Renal cortical epithelial cell (primary cell): ENCODE data around the gene SELPLG. TPM values are rescaled to one million over a fixed set of nuclear protein-coding genes. Genes with fewer than 3 reads are reported as not detected.
A peak's percentile ranks its signal among the peaks of the same experiment; 100 is the strongest.
"Not testable (repeated sequence)": the region's sequence is repeated elsewhere in the genome, so short reads cannot be mapped to it uniquely, and the experiment has no call there.

Source experiments
- DNase-seq: peaks from one replicate; pipeline ENCODE4 v3.0.0-alpha.2; 2011; ENCODE audit warnings: low read depth
- total RNA-seq: library from RNA; depleted of rRNA; stranded (reverse); fragments of >200 nt; gene quantifications from 2 replicates; pipeline ENCODE4 v1.2.3, GENCODE V29; 2014

Gene SELPLG
- total RNA-seq, 1 donor from 2014 or later = 2.3 TPM

DNA sequence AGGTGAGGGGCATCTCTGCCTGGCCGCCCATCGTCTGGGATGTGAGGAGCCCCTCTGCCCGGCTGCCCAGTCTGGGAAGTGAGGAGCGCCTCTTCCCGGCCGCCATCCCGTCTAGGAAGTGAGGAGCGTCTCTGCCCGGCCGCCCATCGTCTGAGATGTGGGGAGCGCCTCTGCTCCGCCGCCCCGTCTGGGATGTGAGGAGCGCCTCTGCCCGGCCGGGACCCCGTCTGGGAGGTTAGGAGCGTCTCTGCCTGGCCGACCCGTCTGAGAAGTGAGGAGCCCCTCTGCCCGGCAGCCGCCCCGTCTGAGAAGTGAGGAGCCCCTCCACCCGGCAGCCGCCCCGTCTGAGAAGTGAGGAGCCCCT, 22.1 kb upstream of the SELPLG start:
- not testable (repeated sequence) for DNase-seq

DNA sequence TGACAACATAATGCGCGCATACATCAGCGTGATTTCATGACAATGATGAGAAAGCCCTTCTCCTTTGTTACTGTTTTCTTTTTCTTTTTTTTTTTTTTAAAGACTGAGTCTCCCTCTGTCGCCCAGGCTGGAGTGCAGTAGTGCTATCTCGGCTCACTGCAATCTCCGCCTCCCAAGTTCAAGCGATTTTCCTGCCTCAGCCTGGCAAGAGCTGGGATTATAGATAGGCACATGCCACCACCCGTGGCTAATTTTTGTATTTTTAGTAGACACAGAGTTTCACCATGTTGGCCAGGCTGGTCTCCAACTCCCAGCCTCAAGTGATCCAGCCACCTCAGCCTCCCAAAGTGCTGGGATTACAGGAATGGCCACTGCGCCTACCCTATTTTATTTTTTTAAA, 20.9 kb upstream of the SELPLG start:
- not testable (repeated sequence) for DNase-seq

DNA sequence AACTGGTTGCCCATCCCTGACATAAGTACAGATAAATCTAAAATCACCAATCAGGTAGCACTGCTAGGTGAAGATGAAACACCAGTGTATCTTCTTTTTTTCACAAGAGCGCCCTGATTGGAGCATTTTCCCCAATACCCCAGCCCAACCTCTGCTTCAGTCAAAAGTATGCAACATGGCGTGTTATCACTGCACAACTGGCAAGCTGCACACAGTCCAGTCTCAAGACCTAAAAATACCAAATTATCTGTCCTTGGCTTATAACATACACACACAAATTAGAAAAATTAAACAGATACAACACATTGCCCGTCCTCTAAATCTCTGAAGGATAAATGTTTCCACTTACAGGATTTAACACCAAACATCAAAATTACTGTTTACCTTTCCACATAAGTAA, 20.2 kb upstream of the SELPLG start:
- no peak for DNase-seq

DNA sequence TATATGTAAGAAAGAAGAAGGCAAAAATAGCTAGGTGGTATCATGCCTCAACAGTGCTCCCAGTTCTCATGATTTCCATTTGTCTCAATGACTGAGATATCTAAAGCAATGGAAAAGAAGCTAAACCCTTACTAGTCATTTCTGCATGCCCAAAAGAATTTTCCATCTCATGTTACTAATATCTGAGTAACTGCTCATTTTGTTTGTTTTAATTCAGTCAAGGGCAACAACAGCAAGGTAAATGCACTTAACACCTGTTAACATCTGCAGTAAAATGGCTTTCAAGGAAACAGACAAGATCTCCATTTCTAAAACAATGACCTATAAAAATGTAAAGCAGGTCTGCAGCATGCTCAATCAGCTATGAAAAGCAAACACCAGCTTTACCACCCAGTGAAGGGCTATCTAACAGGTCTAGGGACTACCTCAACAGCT, 19.4 kb upstream of the SELPLG start:
- peak; percentile 30 for DNase-seq

DNA sequence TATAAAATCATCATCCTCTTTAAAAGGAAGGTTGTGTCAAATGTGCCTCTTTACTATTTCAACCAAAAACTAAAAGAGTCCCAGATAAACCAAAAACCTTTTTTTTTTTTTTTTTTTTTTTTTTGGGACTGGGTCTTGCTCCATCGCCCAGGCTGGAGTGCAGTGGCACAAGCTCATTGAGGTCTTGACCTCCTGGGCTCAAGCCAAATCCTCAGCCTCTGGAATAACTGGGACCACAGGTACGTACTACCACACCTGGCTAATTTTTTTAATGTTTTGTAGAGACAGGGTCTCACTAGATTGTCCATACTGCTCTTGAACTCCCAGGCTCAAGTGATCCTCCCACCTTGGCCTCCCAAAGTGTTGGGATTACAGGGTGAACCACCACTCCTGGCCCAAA, 16.4 kb upstream of the SELPLG start:
- DNase-seq = no peak

DNA sequence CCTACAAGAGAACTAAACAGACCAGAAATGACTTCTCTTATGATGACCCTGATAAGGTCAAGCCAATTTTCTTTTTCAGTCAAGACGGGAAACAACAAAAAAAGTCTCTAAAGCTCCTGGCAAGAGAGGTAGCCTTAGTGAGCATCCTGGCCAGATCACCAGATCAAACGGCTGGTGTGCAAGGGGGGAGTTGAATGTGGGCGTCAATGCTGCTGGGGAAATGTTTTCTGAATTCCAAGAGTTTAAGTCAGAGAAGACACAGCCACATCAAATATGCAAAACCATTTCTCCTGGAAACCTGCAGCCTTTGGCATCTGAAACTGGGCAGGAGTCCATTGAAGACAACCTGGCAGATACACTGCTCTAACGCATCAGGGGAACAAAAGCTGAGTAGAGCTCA, 16.0 kb upstream of the SELPLG start:
- peak; percentile 91 for DNase-seq

DNA sequence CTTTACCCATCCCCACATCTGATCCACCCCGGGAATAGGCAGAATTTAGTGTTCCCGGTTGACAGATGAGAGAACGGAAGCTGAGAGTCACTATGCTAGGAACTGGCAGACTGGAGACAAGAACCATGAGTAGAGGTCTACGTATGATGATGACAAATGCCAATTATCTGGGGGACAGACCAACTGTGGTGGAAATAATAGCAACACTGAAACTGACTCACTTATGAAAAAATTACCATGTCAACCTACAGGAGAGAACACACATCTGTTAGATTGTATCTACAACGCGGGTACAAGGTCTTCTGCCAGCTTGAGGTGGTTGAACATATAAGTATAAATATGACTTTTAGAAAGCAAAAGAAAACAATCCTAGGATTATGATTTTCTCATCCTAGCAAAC, 15.4 kb upstream of the SELPLG start:
- no peak for DNase-seq

DNA sequence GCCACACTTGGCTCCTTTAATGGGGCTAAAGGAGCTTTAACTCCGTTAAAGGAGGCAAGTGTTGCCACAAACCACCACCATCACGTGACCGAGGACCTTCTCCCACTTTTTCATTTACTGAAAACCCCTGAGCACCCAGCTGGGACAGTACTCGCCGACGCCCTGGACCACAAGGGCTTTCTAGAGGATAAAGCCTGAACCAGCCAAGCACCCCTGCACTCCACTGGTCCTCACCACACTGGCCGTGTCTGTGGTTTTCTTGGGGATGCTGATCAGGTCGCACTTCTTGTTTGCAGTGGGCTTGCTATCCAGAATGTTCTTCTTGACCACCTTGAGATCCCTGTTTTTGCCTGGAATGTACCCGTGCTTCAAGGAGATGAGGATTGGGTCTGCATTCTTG, 14.7 kb upstream of the SELPLG start:
- DNase-seq = no peak

DNA sequence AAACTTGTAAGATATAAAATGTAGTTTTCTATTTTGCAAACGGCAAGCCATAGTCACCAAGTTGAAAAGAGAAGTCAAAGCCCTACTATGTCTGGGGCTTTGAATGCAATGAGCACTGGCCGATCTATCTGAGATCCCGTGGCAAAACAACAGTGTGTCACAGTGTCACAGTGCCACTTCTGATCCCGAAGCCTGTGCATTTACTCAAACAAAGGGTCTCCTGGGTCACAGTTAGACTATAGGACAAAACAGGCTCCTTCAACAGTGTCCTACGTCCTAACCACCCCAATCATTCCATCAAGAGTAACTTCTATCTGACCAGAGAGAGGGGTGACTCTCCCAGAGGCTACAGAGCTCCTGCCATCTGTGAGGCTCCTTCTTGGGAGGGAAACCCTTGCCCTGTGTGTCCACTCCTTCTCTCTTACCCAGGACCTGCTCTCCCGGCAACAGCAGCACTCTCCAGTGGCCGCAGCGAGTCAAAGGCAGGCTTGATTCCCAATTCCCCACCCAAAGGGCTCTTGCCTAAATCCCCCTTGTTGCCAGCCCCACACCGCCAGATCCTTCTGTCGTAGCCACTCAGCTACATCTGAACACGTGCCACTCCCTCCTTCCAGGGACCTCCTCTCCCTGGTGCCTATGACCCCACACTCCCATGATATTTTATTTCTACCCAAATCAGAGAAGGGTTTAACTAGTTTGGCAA, 14.0 kb upstream of the SELPLG start:
- no peak for DNase-seq

DNA sequence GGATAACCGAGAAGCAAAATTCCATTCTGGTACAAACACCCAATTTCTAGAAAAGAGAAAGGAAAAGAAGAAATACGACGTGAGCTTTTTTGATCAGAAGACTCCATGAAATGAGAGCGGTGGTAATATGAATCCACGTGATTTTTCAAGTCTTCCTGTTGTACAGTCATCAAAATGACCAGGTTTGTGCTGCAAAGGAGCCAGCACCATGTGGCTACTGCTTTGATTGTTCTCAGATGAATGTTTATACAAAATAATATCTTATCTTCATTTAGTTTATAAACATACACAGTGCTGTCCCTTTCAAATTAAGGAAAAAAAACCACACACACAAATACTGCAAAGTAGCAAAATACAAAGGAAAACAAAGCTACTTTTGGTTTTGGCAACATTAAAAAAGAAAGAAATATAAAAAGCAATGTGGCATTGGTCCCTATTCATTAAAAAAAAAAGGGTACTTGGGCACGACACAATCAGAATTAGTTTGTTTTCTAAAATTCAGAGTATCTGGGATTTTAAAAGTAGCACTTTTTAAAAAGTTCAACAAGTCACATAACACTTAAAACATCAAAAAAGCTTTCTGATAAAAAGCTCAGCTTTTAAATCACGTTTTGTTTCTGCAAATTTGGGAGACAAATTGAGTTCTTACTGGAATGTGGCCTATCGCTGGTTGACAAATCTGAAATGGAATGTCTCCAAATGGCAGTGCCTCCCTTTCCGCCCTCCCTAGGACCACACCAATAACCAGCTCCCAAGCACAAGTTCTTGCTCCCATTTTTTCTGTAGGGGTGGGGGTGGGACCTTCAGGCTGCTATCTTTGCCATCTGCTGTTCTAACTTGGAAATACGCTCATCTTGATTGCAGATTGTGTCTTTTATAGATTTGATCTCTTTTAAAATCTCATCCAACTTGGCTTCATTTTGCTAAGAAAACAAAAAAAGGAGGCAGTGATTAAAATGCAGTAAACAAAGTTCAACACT, 13.2 kb upstream of the SELPLG start:
- DNase-seq = no peak

DNA sequence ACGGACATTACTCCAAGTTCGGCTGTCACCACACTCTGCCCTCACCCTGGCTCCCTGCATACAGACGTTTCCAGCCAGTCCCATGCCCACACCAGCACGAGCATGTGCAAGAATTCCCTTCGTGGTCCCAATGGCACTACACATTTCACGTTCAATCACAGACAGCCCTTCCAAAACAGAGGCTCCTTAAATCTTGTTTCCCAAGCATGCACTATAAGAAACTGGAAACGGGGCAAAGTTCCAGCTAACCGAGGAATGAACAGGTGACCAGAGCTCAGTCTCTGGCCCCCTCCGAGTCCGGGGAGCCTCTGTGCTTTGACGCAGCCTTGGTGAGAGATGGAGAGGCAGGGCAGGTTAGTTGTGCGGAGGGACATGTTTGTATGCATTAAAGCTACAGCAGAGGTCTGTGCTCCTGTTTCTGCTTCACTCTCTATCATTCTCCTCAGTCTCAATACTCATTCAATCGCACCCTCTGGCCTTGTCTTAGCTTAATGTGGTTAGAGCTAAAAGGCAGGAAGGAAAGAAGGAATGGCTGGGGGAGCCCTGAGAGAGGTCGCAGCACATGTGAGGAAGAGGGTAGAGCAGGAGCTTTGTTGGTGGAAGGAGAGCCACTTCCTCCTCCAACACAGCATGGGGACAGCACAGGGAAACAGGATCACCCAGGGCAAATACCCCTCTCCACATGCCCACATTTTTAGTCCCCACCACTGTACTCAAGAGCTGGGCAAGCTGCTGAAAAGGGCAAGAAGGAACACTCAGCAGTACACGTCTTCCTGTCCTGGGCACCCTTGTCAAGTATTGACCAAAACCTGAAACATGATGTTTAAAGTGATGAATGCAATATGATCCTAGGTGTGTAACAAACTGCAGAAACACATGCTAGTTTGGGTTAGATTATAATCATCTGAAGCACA, 12.2 kb upstream of the SELPLG start:
- no peak for DNase-seq

DNA sequence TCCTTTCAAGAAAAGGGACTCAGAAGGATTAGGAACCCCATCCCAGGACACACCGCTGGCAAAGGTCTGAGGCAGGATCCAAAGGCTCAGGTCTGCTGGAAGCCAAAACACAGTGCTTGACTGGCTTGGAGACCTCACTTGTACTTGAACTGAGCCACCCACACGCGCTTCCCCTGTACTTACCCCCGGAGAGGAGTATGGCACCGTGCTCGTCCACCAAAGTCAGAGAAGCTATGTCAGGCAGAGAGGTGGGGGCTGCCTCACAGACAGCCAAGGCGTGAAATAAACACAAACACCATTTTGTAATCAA, 11.1 kb upstream of the SELPLG start:
- DNase-seq = no peak

DNA sequence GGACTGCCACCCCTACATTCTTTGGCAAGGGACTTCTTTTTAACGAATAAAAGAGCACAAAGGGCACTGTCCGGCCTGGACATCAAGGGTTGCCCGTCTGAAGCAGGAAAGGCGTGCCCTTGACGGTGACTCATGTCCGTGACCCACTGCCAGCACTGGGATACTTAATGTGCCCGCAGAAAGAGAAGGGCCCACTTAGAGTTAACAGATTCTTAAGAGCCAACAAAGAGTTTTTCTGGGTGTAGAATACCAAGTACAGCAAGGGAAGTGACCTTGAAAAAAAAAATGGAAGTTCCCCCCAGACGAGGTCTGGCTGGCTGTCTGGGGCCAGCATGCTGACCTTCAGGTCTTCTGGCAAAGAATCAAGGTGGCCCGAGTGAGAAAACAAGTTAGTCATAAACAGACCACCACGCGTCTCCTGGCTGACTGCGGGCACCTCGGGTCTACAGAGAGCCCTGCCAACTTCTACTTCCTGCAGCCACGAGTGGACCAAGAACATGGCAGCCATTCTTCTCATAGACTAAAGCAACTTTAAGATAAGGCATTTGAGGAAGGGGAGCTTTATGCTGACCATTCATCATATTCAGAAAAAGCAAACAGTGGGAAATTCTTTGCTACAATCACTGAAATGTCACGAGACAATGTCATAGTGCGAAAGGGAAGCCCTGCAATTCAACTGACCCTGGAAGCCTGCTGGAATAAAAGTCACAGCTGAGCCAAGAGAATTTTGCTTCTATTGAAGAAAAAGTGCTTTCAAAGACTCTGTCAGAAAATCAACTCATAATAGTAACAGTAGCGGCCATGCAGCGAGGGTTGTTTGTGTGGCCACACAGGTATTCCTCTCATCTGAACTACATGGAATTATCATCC, 10.5 kb upstream of the SELPLG start:
- DNase-seq = peak; percentile 90

DNA sequence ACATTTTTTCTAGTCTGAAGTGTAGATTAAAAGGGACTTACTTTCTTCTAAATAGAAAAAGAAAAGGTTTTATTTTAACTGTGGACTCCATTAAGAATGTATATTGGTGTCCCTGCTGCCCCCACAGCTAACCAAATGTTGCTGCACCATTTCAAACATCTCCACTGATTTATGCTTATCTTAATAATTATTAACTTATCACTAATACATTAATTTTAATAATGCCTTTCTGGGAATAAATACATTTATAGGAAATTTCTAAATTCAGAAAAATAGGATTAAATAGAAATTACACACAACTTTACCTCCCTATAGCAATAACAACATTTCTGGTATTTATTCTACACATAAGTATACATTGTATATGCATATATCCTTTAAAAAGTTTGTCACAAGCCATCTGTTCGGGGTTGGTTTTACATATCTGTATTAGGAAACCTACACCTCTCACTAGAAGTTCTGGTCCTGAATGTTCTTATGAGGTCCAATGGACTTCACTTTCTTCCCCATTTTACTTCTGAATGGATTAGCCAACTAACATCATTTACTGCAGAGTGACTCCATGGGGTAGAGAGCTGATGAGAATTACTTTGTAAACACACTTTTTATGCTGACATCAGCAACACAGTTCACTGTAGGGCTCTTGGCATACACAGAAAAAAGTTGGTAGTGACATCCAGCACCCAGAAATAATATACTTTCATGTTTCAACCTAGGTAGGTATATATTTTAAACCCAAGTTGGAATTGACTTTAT, 9.4 kb upstream of the SELPLG start:
- no peak for DNase-seq

DNA sequence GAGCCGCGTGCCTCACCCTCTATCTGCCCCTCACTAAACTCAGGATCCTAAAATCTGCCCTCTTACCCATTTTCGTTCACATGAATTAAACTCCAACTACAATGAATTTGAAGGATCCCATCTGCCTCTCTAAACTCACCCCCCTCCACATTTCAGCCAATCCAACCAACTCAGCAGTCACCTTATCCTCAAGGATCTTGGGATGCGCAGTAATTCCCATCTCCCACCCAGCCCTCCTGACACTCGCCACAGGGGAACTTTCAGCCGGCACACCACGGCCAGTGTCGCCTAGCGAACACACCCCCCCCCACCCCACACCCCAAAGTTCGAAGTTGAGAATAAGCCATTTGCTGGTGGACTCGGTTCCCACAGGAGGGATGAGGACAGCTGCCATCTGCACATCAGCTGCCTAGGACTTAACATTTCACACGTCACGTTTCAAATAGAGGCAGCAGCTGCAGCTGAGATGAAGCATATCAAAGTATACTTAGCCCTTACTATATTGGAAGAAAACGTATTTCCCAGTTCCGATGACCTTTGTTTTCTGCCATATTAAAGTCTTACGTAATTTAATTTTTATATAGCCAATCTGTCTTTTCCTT, 8.7 kb upstream of the SELPLG start:
- DNase-seq = no peak

DNA sequence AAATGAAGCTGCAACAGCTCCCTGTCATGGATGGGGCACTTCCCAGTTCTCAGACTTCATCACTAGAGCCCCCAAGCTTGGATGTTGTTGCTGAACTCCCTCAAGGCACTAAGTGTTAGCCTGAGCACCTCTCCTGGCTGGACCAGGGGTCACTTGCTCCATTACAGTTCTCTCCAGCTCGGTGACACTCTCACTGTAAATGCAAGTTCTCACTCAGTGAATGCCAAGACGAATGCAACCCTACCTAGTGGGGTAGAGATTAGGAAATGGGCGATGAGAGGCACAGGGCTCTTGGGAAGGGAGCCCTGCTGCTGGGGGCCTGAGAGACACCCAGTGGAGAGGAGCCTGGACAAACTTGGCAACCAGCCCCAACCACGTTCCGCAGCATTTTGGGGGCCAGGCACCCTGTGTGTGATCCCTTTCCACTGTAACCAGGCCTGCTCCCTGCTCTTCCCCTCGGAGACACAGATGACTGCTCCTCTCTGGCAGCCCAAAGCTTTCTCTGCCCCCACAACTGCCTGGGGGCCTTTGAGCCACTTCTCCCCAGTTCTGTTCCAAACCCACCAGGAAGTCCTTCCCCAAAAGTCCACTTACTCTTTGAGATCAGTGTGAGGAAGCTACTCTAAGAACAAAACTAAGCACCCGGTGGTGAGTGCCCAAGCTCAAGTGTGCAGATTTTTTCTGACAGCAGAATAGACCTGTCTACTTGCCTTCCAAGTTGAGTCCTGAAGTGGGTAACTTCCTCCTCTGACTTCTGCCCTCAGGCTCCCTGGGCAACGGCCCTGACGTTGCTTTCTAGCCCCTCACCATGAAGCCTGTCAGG, 8.0 kb upstream of the SELPLG start:
- DNase-seq = no peak

DNA sequence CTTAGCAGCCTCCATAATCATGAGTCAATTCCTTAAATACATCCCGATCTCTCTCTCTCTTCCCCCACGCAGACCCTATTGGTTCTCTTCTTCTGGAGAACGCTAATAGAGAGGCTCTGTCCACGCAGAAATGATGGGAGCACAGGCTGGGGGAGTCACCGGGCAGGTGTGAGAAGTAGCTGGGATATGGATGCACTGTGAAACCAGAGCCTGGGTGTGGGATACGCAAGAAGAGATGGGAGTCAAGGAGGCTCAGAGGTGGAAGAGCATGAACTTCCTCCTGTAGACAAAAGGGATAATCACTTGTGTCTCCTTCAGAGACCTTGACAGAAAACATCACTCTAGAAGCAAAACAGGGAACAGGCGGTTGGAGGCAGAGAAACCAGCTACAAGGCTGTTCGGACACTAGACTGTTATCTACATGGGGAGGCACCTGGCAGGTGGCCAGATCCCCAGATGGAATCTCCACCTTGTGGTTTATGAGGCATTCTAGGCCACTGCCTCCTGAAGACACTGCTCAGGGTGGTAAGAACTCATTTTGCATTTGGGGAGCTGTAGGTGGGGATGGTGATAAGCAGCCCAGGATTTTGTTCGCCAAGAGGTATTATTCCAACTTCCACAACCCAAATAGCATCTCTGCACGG, 7.2 kb upstream of the SELPLG start:
- DNase-seq = no peak

DNA sequence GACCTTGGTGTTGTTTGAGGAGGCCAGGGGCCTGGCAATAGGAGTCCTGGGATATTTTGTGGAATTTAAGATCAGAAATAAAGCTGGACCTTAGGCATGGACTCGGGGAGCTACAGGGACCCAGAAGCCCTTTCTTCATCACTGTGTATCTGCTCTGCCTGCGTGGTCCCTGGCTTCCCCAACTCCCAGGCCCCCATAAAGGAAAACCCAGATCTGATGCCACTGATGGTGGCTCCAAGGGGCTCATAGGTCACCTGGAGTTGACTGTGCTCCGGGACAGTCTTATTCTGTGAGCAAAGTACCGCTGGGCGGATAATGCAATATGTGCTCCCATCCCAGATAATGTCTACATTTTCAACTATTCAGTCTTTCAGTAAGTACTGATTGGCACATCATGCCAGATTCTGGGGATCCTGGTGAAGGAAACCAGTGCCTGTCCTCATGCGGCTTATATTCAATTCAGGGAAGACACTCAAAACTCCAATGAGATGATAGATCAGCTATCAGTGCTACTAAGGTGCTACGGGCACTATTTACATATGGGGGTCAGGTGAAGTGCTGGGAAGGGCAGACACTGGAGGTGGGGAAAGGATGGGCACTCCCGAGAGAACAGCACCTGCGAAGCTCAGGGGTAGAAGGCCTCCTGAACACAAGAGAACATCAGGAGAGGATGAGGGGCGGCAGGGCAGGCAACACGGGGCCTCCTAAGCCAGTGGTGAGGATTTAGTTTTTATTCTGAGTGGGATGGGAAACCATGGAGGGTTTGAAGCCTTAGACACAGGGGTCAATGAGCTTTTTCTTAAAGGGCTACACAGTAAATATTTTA, 5.5 kb upstream of the SELPLG start:
- DNase-seq = no peak
